AML-193 (cell line): ENCODE results near the gene BBS1.
A peak's percentile ranks its signal among the peaks of the same experiment; 100 is the strongest.
"Not testable (repeated sequence)": the region's sequence is repeated elsewhere in the genome, so short reads cannot be mapped to it uniquely, and the experiment has no call there.

Experiments
- DNase-seq, 2 experiments: peaks; one replicate each; lab custom pipeline; 2025; lab: John Stamatoyannopoulos, UW

Gene BBS1

DNA sequence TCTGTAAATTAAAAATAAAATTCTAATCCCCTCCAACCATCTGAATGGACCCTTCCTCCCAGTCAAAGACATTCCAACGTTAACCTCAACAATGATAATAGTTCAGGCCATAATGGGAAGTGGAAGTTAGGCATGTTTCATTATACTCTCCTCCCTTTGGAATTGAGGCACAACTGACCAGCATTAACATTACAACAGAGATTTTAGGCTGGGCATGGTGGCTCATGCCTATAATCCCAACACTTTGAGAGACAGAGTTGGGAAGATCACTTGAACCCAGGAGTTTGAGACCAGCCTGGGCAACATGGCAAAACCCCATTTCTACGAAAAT lies 60.4 kb downstream of the BBS1 start:
- DNase-seq = no peak

DNA sequence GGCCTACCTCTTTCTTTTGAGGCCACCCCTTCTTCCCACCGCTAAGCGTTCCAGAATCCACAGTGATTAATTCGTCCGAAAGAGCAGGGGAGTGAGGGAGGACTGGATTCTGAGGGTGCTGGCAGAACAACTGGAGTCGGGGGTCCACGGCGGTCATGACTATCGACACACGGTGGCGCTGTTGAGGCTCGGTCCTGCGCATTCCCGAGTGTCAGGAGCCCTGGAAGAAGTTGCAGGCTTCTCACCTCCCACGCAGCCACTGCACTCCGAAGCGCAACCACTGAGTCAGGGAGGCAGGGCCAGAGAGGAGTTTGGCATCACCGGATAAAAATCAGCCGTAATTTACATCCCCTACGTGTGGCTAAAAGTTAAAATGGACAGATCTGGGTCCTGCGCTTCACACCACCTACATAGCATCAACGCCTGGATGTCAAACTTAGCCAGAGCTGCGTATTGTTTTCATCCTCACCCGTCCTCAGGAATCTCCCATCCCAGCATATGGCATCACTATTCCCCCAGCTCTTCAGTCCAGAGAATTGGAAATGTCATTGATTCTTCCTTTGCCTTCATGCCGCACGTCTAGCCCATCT lies 68.7 kb downstream of the BBS1 start:
- DNase-seq = peak; percentile 17 to 26

DNA sequence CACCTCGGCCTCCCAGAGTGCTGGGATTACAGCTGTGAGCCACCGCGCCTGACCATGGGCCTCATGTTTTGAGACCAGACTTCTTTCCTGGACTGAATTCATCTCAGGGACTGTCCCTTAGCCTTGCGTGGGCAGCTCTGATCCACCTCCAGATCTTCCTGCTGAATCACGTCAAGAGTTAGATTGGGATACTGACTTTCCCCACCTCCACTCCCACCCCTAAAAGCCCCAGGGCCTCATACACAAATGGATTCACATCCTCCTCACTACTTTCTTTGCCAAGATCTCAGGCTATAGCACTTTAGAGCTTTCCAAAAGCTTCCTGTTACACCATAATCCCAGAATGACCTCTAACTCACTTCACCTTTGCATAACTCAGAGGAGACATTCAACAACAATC lies 70.4 kb downstream of the BBS1 start:
- DNase-seq = no peak

DNA sequence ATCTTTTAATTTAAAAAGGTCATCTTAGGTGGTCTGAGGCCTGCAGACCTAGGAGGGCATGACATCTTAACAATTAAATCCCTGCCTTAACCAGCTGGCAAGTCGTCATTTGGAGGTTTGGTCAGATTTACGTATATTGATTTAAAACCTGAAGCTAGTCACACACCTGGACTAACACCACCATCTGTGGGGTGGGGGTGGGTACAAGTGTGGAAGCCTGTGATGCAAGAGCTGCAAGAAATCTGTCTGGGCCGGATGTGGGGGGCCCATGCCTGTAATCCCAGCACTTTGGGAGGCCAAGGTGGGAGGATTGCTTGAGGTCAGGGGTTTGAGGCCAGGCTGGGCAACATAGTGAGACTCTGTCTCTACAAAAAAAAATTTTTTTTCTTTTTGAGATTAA lies 70.8 kb downstream of the BBS1 start:
- no peak for DNase-seq

DNA sequence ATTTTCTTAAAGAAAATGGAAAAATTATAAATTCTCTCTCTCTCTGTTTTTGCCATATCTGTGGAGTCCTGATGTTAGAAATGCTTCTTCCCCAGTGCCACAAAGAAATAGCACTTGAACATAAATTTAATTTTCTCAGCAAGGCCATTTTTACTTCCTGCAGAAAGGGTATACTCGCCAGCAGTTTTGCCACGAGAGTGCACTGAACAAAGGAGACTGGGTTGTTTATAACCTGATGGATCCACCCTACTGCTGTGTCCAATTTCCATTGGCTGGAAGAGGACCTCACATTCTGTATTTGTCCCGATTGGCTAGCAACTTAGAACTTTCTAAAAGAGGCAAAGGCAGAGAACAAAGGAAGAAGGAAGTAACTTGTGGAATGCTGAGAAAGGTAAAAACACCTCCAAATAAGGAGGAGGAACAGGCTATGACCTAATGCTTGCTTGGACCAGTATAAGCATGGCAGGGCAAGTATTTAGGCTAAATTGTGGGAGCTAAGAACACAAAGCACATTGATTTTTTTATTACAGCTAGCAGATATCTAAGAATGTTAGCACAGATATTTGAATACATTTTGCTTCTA lies 72.2 kb downstream of the BBS1 start:
- DNase-seq = not testable (repeated sequence)
